Prostate gland (tissue), 2 donors: ENCODE results near the gene SEMA6B. TPM values are rescaled to one million over a fixed set of nuclear protein-coding genes. Genes with fewer than 3 reads are reported as not detected.

Experiments
- DNase-seq: peaks from one replicate; pipeline ENCODE4 v3.0.0-alpha.2; 2019; ENCODE audit warnings: low spot score
- H3K27ac ChIP-seq, 2 donors: fragments of 200-600 bp; sonication (generic); 2 replicates each; pipeline ENCODE4 v1.5.1; 2017 to 2019
- H3K27me3 ChIP-seq: fragments of 200-600 bp; sonication (generic); replicated peaks from 2 replicates; pipeline ENCODE4 v1.5.1; 2019; ENCODE audit not compliant: insufficient read depth
- H3K36me3 ChIP-seq, 2 donors: fragments of 200-600 bp; sonication (generic); 1 replicate in 1 of 2; 2 replicates in 1 of 2; pipeline versions ENCODE4 v1.5.1 to v1.8.1; 2017 to 2019
- H3K4me1 ChIP-seq: fragments of 200-600 bp; sonication (generic); replicated peaks from 2 replicates; pipeline ENCODE4 v1.5.1; 2019
- H3K4me3 ChIP-seq, 2 donors: fragments of 200-600 bp; sonication (generic); 2 replicates each; pipeline ENCODE4 v1.5.1; 2017 to 2019
- H3K9me3 ChIP-seq: fragments of 200-600 bp; sonication (generic); 2 replicates; pipeline ENCODE4 v1.5.1; 2017
- POLR2A ChIP-seq: fragments of 450-650 bp; IDR thresholded peaks from one replicate; pipeline ENCODE4 v1.6.1; 2016; ENCODE audit warnings: antibody characterized with exemption, mild to moderate bottlenecking
- POLR2AphosphoS5 ChIP-seq: sonication (generic); formaldehyde crosslinking; IDR thresholded peaks from one replicate; pipeline ENCODE4 v1.6.1; 2017; ENCODE audit warnings: antibody characterized with exemption
- WGBS: methylation state at CpG from one replicate; pipeline ENCODE4 v1.1.5; 2018; 5-methylcytosine and 5-hydroxymethylcytosine counted together
- intact Hi-C: fragments of 100-400 bp; cut with DNase I; formaldehyde crosslinking; loops from one replicate; pipeline ENCODE4 v1.14.2; 2022
- total RNA-seq, 2 donors: library from RNA; depleted of rRNA; stranded (reverse); fragments of >200 nt; gene quantifications; one replicate each; pipeline ENCODE4 v1.1.0, GENCODE V29; 2016
- TF ChIP-seq, protein P1 (sequence below), 4 experiments: fragments of 200-600 bp in 2 of 4; fragments of 450-650 bp in 2 of 4; sonication (generic) in 2 of 4; IDR thresholded peaks; 1 replicate in 3 of 4; 2 replicates in 1 of 4; pipeline ENCODE4 v1.5.1; 2016 to 2019; ENCODE audit warnings: antibody characterized with exemption in 4 of 4, mild to moderate bottlenecking in 2 of 4, moderate library complexity in 2 of 4

Gene SEMA6B
- total RNA-seq, 2 donors from 2014 or later: 4.3 to 7.8 TPM

- Histone ChIP-seq H3K4me1 (no peaks in the 10 kb centered on the region), H3K27me3 (no peaks in the 10 kb centered on the region), H3K36me3 (no peaks in the 10 kb centered on the region), H3K4me3 (no peak overlapping the region), H3K9me3 (no peaks in the 10 kb centered on the region), H3K27ac (no peak overlapping the region)
- WGBS: 79% methylated on average over 27 of the region's 27 CpGs
- intact Hi-C loops: no loop called here
- TF ChIP-seq POLR2A (no peak), POLR2AphosphoS5 (no peak)
- TF ChIP-seq, protein P1, sequence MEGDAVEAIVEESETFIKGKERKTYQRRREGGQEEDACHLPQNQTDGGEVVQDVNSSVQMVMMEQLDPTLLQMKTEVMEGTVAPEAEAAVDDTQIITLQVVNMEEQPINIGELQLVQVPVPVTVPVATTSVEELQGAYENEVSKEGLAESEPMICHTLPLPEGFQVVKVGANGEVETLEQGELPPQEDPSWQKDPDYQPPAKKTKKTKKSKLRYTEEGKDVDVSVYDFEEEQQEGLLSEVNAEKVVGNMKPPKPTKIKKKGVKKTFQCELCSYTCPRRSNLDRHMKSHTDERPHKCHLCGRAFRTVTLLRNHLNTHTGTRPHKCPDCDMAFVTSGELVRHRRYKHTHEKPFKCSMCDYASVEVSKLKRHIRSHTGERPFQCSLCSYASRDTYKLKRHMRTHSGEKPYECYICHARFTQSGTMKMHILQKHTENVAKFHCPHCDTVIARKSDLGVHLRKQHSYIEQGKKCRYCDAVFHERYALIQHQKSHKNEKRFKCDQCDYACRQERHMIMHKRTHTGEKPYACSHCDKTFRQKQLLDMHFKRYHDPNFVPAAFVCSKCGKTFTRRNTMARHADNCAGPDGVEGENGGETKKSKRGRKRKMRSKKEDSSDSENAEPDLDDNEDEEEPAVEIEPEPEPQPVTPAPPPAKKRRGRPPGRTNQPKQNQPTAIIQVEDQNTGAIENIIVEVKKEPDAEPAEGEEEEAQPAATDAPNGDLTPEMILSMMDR (IDR thresholded peaks at IDR 0.05): no peak
- no peak for DNase-seq
Measured at GRCh38 chr19:4537953-4538600, 21.4 kb downstream of the SEMA6B start.

DNA sequence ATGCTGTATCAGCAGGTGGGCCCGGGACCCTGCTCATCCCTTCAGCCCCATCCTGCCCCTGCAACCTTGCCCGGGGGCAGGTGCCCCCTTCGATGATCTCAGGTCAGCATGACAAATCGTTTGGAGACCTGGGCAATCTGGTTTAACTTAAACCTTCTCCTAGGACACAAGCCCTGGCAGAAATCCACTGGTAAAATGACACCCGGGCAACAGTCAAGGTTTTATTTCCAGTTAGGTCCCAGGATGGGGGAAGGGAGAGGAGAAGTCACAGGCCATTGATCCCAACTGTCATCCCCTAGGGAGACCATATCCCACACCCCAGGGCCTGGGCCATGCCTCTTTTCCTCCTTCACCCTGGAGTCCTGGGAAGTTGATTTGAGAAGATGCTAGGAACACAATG is 22.7 kb downstream of the SEMA6B start:
- DNase-seq: no peak
- Histone ChIP-seq H3K36me3 (no peaks in the 10 kb centered on the region), H3K27ac (no peak overlapping the region), H3K9me3 (no peaks in the 10 kb centered on the region), H3K4me3 (no peak overlapping the region), H3K4me1 (no peaks in the 10 kb centered on the region), H3K27me3 (no peaks in the 10 kb centered on the region)
- TF ChIP-seq, protein P1 (IDR thresholded peaks at IDR 0.05): no peak
- no peak for TF ChIP-seq POLR2A
- TF ChIP-seq POLR2AphosphoS5: no peak
- WGBS: 37% methylated on average over 5 of the region's 5 CpGs
- intact Hi-C loops: no loop called here

GRCh38 chr19:4534836-4535658 is 24.4 kb downstream of the SEMA6B start, which contains the start of gene PLIN5:
Gene PLIN5, minus strand, starts transcription at chr19:4535224. Its CDS starts 1,150 bp downstream, at chr19:4534074.
- TF ChIP-seq POLR2A (peak; percentile 49), POLR2AphosphoS5 (peak; percentile 33)
- TF ChIP-seq, protein P1 (IDR thresholded peaks at IDR 0.05): peak in 1 of 4 experiments; percentile 7
- H3K27ac ChIP-seq: peak within 1 kb of the TSS in 1 of 2 donors; percentile 60
- H3K4me3 ChIP-seq: peak within 1 kb of the TSS; percentile 15 to 33
- H3K27me3 ChIP-seq: no peaks in the 10 kb centered on the region
- intact Hi-C loops: no loop called here
- H3K9me3 ChIP-seq: no peaks in the 10 kb centered on the region
- no peaks in the 10 kb centered on the region for H3K4me1 ChIP-seq
- peak; percentile 64 for DNase-seq
- 9% methylated on average over 46 of the region's 49 CpGs for WGBS
- no peaks in the 10 kb centered on the region for H3K36me3 ChIP-seq

- no peak for DNase-seq
- no peaks in the 10 kb centered on the region for H3K36me3 ChIP-seq
- WGBS: 80% methylated on average over 9 of the region's 9 CpGs
- no peak overlapping the region for H3K4me3 ChIP-seq
- H3K27ac ChIP-seq: no peak overlapping the region
- intact Hi-C loops: no loop called here
- no peaks in the 10 kb centered on the region for H3K27me3 ChIP-seq
- H3K4me1 ChIP-seq: no peaks in the 10 kb centered on the region
- TF ChIP-seq, protein P1 (IDR thresholded peaks at IDR 0.05): no peak
- TF ChIP-seq POLR2AphosphoS5 (no peak), POLR2A (no peak)
- H3K9me3 ChIP-seq: no peaks in the 10 kb centered on the region
Measured at GRCh38 chr19:4533835-4534424, 25.6 kb downstream of the SEMA6B start.
